ENCODE data around the gene M1AP.

M1AP gene

DNA sequence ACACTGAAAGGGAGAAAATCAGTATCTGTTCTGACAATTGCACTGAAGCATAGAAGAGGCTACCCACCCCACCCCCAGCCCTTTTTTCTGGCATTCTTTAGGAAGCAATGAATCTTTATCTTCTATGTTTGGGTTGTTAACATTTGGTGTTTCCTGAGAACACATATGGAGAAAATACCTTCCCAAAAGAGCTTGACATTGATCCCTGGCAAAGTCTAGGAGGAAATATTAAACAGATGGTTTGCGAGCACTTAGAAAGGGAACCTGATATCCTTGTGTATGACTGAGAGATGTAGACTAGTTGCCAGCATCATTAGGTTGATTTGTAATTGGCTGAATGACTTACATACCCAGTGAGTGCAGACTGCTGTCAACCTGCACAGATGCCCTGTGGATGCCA lies 50.7 kb downstream of the M1AP start:
- DNase-seq (ENCODE audit: low spot score) = no peak

DNA sequence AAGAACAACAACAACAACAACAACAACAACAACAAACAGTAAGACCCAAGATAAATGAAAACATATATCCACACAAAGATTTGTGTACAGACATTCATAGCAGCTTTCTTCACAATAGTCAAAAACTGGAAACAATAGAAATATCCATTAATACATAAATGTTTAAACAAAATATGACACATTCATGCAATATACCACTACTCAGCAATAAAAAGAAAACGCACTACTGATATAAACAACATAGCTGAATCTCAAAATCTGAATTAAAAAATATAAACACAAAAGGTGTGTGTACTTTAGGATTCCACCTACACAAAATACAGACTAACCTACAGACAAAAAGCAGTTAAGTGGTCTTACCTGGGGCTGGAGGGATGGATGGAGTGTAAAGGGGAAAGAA lies 51.5 kb downstream of the M1AP start:
- DNase-seq (ENCODE audit: low spot score) = no peak

DNA sequence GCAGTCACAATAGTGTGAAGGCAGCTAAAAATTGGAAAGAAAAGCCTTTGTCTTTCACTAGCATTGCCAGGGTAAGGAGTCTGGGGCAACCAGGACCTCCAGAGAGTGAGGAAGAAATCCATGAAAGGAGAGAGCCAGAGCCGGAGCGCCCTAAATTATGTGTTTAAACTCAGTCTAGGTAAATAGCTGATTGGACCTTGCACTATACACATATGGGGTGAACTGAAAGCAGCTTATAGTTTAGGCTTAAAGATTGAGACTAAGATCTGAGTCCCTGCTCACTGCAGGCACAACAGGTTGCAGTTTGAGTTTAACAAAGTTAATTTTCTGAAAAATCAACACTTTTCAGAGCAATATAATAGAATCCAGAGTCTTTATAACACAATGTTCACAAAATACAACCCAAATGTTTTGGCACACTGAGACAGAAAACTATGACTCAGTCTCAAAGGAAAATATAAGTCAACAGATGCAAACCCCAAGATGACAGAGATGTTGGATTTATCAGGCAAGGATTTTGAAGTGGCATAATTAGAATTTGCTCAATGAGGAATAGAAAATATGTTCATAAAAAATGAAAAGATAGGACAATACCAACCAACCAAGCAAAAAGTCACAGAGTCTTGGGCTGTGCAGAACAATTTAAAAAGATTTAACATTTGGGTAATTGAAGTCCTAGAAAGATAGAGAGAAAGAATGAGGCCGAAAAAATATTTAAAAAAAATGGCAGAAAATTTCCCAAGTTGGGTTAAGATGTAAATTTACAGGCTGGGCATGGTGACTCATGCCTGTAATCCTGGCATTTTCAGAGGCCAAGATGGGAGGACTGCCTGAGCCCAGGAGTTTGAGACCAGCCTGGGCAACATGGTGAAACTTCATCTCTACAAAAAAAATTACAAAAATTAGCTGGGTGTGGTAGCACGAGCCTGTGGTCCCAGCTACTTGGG lies 54.0 kb downstream of the M1AP start:
- DNase-seq (ENCODE audit: low spot score) = no peak

DNA sequence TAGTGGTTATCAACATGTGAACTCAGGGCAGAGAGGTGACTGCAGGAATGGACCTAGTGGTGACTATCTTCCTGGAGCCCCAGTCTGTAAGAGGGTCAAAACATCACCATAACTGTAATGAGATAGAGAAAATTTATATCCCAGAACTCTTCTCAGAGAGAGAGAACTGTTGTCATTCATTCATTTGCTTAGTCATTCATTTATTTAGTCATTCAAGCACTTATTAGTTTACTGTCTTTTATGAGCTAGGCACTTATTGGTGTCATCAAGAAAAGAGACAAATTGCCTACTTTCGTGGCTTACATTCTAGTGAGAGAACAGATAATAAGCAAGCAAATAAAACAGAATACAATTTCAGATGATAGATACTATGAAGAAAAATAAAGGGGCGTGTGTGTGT lies 59.5 kb downstream of the M1AP start:
- DNase-seq (ENCODE audit: low spot score) = no peak

DNA sequence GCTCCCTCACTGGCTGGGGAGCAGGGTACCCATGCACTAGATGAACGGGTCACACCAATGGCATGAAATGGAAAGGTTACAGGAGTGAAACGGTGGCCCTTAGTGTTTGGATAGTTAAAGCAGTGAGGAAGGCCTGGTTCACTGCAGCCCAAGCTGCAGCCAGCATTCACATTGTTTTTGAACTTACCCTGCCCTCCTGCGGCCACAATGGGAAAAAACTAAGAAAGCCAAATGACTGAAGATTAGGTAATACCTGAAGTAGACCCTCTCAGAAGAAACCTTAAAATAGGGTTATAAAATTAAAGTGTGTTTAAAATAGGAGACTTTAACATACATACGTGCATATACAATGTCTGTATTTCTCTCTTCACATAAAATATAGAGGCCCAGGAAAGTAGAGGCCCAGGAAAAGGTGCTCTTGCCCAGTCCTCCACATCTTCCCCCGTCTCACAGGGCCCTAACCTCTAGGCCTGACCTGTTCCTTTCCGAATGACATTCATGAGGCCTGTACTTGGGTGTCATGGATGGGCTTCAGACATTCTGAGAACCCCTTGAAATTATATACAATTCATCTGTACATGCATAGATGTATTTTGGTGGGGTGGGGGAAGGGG lies 60.4 kb downstream of the M1AP start:
- peak; percentile 55 for DNase-seq (ENCODE audit: low spot score)

DNA sequence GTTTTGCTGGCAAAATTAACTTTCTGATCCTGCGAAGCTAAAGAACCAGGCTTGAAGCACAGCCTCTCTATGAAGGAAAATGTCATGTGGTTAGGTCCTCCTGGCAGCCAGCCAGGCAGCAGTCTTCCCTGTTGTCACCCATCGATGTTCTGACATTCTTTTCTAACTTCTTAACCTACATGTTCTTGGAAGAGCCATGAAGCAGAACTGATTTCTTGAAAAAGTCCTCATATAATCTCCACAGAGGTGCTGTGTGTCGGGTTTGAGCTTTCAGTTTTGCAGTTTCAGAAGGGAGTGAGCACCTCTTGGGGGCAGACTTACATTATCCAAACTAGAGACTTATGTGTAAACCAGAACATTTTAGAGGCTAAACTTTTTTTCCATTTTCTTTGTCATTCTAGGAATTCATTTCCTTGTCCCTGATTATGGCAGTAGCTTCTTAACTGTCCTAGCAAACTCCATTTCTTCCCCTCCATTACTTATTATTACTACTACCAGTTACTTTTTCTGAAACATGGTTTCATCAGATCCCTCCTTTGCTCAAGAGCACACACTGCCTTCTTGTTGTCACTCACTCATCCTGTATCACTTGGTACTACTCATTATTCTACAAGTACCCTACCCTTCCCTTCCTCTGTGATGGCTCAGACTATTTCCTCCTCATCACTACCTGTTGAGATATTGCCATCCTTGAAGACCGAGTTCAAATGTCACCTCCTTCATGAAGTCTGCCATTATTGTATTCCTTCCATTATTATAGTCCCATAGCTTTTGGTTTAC lies 62.5 kb downstream of the M1AP start:
- peak; percentile 15 for DNase-seq (ENCODE audit: low spot score)

DNA sequence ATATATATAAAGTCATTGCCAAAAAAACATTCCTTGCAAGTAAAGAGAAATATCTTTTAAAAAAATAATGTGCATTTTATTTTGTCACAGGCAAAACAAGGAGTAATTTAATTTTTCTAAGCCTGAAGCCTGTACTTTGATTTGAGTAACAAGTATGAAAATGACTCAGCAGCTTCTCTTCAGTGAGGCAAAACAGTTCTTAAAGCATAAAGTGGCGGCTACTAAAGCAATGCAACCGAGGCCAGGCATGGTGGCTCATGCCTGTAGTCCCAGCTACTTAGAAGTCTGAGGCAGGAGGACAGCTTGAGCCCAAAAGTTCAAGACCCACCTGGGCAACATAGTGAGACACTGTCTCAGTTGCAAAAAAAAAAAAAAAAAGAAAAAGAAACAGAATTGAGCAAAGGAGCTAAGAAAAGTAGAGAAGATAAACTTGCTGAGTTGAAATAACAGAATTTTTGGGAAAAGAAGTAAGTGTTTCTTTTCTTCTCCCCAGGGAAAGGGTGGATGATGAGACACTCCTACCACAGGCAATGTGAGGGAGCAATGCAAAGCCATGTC lies 64.0 kb downstream of the M1AP start:
- DNase-seq (ENCODE audit: low spot score) = no peak

DNA sequence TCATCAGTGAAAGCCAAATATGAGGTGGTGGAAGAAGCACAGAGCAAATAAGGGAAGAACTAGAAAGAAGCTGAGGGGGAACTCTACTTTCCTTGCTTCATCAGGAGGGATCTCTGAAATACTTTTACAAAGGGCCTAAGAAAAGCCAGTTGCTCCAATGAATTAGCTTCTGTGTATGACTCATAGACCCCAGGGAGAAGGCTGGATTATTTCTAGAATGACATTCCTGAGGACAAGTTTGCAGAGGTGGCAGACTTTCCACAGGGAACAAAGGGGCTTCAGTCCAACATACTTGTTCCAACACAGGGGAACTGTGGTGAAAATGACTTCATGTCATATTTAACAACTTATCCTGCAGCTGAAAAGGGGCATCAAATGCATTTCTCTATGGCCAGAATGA lies 64.6 kb downstream of the M1AP start:
- no peak for DNase-seq (ENCODE audit: low spot score)

DNA sequence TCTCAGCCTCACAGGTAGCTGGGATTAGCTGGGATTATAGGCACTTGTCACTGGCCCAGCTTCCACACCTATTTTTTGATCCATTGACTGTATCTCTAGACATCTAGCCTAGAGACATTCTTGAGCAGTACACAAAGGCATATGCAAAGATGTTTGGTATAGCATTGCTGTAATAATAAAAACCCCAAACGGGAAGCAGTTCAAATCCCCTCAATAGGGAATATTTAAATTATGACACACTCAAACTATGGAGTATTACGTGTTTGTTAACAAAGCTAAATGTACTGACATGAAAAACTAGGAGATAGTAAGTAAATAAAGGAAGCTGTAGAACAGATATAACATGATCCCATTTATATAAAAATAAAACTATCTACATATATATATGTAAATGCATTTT lies 65.9 kb downstream of the M1AP start:
- no peak for DNase-seq (ENCODE audit: low spot score)

DNA sequence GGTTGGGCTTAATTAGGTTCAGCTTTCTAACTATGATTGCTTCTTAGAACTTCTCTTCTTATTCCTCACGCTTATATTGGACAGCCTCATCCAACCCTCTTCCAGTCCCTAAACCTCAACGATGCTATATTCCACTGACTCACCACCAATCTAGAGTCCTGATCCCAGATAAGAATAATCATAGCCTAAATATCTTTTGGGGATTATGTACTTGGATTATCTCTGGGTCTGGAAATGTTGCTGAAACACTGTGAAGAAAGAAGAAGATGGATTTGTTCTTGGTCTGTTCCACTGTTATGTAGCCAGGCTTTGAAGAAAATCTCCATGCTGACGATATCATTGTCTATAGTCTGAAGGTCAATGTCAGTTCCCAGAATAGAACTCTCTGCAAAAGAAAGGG lies 66.7 kb downstream of the M1AP start:
- no peak for DNase-seq (ENCODE audit: low spot score)

DNA sequence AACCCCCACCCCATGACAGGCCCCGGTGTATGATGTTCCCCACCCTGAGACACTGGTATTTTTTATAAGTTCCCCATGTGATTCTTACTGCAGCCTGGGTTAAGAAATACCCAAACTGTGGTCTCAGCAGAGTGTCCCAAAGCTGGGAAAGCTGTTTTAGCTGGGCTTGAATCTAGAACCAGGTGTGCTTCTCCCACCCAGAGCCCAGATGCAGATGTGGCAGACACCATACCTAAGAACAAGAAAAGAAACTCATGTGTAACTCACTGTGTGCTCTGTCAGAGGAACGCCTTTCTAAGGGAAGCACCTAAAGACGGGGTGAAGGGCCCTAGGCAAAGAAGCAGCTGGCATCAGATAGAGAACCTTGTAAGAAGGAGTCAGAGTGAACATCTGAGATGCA lies 69.7 kb downstream of the M1AP start:
- DNase-seq (ENCODE audit: low spot score) = no peak

DNA sequence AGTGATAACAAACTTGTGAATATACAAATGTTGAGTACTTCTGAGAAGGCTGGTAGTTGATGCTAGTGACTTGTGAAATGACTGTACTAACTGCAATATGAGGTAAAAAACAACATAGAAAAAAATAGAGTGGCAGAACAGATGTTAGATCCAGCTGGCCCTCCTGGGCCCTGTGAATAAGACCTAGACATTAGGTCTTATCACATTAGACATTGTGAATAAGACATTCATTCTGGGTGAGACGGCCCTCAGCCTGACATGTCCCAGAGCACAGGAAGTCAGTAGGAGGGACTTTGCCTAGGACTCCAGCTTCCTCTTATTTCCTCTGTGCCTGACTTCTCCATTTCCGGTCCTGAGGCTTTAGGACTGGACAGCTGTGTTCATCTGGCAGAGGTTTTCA lies 70.7 kb downstream of the M1AP start:
- no peak for DNase-seq (ENCODE audit: low spot score)

DNA sequence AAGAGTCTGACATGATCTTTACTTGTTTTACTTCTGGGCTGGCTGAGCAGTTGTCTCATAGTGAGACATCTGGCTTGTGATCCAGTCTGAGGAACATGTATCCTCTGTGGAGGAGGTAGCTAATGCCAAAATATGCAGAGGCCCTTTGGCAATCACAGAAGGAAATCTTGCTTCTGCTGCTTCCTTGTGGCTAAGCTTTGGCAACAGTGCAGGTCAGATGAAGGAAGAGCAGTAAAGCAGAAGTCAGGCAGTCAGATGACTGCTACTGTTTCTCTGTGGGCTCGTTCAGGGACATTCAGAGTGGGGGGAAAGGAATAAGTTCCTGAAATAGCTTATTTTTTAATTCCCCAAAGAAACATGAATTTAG lies 71.3 kb downstream of the M1AP start:
- DNase-seq (ENCODE audit: low spot score) = no peak

DNA sequence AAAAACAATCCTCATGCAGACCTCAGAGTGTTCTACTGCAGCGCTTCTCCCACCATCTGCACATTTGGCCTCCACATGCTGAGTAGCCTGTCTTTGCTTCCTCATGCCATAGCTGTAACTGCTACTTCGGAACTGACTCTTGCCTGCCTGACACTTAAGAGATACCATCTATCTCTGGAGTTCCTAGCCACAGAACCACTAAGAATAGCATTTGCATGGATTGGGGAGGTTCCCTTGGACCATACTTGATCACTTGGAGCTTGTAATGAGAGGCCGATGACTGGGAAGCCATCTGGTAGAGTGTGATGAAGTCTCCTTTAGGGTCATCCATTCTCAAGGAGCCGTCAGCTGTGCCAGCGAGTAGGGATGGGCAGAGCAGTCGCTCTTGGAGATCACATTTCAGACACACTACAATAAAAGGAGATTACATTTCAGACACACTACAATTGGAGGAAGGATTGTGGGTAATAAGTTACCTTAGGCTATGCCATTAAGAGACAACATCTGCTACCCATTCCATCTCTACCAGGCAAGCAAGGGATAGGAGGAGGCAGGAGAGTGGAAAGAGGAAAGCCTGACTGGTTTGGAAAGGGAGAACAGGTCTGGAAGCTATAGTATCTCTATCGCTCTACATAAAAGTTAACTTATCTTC lies 71.8 kb downstream of the M1AP start:
- no peak for DNase-seq (ENCODE audit: low spot score)

DNA sequence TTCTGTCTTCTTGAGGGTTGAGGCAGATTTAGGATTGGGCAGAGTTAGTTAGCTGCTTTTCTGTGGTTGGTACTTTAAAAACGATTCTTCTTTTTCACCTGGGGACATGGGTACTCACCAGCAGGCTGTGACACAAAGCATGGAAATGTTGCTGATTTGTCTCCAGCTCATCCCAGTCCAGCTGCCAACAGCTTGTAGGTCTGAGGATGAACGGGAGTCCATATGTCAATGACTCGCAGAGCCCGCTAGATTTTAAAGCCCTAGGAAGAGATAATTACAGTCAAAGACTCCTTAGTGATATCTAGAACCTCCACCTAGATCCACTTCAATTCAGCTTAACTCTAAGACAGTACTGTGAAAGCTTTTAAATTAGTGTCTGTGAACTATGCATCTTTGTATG lies 72.8 kb downstream of the M1AP start:
- DNase-seq (ENCODE audit: low spot score) = no peak

DNA sequence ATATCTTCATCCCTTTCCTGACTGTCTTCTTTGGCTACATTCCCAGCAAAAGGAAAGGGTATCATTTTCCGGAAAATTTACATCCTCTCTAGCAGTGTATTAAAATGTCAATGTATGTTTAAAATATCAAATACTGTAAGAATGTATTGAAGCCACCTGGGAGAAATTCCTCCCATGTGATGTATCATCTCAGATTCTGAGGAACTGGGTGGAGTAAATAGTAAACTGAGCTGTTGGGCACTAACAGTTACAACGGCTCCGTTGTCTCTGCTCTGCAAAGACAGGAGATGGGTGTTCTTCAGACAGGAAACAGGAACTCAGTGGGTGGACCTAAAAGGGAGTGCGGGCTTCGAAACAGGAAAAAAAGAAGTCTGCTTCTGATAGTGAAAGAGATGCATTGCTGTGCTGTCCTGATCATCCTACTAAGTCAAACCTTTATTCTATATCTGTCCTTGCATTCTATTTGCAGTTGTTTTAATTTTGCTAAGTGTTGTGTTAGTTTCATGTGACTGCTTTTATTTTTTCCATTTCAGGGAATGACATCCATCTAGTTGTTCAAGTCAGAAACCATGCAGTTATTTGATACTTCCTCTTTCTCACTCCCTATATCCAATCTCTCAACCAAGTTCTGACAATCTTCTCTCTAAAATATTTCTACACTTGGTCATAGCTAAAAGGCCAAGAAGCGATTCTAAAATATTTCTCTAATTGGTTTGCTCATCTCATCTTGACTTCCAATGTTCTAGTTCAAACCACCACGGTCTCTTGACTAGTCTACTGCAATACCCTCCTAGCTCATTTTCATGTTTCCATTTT lies 74.2 kb downstream of the M1AP start:
- DNase-seq (ENCODE audit: low spot score) = no peak

DNA sequence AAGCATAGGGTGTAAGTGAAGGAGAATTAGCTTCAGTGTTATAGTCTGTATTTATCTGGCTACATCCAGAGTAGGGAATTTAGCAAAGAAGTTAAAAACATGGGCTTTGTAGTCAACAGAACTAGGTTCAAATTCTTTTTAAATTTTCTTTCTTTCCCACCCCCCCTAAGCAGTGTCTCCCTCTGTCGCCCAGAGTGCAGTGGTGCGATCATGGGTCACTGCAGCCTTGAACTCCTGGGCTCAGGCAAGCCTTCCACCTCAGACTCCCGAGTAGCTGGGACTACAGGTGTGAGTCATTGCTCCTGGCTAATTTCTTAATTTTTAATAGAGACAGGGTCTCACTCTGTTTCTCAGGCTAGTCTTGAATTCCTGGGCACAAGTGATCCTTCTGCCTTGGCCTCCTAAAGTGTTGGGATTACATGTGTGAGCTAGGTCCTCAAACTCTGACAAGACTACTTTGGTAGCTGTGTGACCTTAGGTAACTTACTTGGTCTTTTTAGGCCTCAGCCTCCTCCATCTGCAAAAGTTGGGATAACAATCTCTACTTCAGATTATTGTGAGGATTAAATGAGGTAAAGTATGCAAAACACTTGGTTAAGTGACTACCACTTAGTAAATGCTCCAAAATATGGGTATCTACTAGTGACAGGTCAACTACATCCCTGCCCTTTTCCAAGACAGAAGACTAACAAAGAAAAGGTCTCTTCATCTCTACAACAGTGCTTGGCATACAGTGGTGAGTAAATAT lies 75.8 kb downstream of the M1AP start:
- DNase-seq (ENCODE audit: low spot score) = no peak

DNA sequence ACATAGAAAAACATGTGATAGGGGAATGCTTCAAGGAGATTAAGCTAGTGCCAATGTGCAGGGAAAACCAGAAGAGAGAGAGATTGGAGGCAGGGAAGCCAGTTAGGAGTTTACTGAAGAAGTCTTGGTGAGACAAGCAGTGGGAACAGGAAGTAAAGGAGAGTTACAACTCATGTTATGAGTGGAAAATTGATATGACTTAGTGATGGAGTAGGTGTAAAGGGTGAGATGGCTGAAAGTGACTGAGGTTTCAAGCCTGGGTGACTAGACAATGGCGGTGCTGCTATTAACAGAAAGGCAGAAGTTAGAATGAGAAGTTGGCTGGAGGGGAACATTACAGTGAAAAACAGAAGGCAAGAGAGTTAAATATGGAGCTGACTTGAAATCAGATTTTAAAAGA lies 77.1 kb downstream of the M1AP start:
- no peak for DNase-seq (ENCODE audit: low spot score)

DNA sequence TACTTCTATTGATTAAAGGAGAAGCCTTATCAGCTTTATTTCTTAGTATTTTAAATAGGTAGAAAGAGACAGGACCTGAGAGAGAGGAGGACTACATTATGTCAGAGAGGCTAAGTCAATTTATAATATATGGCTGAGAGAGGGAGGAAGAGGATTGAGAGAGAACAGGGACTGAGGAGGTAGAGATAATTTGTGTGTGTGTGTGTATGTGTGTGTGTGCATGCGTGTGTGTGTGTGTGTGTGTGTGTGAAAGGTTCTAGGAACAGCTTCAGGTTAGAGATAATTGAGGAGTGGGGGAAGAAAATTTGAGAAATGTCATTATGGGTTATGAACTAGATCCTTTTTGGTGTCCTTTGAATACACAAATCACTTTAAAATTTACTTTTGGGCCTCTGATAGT lies 78.4 kb downstream of the M1AP start:
- DNase-seq (ENCODE audit: low spot score) = no peak

DNA sequence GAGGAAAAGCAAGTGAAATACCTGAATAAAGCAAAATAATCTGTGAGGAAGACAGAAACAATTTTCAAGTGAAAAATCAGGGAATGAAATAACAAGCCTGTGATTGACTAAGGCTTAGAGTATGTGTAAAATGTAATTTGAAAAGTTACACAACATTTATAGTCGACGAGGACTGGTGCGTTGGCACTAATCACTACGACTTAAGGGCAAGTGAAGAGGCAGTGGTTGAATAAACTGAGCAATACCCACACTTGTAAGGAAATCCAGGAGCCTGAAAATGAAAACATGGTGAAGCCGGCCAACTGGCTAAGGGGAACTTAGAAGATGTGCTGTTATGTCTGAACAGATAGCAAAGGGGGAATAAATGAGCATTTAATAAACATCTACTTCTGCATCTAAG lies 80.2 kb downstream of the M1AP start:
- no peak for DNase-seq (ENCODE audit: low spot score)

DNA sequence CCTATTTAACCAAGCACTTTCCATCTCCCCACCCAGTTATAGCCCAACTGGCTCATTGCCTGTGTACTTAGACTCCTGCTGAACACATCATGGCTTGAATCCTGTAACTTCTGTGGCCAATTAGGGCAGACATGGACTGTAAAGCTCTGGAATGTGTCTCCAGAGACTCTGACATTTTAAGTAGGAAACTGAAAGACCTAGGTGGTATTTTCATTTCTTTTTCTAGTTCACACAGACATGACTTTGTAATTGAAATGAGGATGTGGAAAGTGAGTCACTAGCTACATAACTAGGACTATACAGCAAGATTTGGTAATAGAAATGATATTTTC lies 81.4 kb downstream of the M1AP start:
- DNase-seq (ENCODE audit: low spot score) = no peak

All from hematopoietic multipotent progenitor cell treated with erythropoietin and hydrocortisone succinate and interleukin-3 and kit ligand, for 15 days (in vitro differentiated cells).